ENCODE measurements around the gene DRC7.
"Not testable (repeated sequence)": the region's sequence is repeated elsewhere in the genome, so short reads cannot be mapped to it uniquely, and the experiment has no call there.

Gene DRC7

DNA sequence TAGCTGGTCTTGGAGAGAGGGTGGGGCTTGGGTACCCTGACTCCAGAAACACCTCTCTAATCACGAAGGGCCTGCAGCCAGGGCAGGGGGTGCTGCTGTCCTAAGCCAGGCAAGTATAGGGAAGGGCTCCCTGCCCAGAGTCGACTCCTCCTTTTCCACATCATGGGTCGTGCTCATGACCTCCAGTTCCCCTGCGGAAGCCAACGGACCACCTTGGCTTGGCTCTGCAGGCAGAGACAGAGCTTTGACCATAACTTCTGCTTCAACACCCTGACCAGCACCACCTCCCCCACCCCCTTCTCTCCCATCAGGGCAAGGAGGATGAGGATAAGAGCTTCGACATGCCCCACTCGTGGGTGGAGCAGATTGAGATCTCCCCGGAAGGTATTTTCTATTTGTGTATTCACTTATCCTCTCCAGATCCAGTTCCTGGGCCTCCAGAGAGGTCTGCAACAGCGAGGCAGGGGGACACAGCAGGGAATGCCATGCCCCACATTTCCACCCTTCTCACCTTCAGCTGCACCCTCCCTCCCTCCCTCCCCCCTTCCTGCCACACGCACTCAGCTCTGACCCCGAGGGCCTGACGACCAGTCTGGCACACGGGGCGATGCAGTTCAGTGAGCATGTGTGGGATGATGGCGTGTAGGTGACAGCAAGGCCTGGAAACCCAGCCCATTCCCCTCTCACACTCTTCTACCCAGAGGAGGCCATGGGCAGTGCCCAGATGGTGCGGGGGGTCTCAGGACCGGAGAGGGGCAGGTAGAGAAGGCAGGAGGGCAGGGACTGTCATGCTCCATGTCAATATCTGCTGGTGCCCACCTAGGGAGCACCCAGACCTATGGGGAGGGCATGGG lies 27.0 kb downstream of the DRC7 start:
- DNase-seq, result no peak

DNA sequence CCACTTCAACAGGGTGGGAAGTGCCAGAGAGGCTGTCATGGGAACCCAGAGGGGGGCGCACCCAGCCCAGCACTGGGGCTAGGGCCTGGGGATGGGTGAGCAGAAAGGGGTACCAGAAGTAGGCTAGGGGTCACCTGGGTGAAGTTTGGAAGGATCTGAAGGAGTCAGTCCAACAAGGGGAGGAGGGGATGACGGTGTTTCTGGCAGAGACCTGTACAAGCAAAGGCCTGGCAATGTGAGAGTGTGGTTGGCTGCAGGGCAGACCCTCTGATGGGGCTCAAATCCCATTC lies 27.5 kb downstream of the DRC7 start:
- DNase-seq, result no peak

DNA sequence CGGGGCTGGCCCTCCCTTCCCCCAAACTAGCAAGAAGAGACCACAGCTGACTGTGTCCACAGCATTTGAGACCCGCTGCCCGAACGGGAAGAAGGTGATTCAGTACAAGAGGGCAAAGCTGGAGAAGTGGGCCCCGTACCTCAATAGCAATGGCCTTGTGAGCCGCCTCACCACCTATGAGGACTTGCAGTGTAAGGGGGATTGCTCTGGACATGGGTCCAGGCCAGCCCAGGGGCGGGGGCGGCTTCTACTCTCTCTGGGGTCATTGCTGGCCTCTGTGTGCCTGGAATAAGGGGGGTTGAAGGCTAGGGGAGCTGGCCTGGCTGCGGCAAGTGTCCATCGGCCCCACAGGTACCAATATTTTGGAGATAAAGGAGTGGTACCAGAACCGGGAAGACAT lies 28.0 kb downstream of the DRC7 start:
- DNase-seq, result no peak

DNA sequence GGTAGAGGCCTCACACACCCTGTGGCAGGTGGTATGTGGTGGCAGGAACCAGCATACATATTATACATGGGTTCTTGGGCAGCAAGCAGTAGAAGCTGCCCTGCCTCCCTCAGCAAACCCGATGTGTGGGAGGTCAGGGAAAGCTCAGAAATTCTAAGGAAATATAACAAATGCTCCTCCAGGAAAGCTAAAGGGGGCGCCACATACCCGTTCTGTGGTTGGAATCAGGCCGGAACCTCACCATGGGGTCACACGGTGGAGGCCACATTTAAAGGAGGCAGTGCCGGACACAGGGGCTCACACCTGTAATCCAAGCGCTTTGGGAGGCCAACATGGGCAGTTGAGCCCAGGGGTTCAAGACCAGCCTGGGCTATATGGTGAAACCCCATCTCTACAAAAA lies 28.6 kb downstream of the DRC7 start:
- no peak for DNase-seq

DNA sequence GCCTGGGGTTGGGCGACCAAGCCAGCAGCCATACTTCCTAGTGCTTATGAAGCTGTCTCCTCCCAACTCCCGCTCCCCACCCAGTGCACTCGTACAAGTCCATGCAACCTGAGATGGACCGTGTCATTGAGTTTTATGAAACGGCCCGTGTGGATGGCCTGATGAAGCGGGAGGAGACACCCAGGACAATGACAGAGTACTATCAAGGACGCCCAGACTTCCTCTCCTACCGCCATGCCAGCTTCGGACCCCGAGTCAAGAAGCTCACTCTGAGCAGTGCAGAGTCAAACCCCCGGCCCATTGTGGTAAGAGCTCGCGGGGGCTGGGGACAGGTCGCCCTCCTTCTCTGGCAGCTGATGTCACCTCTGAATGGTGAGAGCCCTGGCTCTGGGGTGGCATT lies 29.9 kb downstream of the DRC7 start:
- no peak for DNase-seq

DNA sequence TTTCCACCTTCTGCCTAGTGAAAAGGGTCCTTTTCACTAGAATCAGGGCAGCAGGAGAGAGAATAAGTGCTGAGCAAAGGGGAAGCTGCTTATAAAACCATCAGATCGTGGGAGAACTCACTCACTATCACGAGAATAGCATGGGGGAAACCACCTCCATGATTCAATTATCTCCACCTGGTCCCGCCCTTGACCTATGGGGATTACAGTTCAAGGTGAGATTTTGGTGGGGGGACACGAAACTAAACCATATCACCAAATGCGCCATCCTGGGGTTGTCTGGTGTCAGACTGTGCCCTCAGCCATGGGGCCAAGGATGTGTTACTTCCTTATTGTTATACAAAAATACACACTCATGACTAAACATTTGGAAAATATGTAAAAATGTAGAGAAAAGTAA lies 30.5 kb downstream of the DRC7 start:
- no peak for DNase-seq

DNA sequence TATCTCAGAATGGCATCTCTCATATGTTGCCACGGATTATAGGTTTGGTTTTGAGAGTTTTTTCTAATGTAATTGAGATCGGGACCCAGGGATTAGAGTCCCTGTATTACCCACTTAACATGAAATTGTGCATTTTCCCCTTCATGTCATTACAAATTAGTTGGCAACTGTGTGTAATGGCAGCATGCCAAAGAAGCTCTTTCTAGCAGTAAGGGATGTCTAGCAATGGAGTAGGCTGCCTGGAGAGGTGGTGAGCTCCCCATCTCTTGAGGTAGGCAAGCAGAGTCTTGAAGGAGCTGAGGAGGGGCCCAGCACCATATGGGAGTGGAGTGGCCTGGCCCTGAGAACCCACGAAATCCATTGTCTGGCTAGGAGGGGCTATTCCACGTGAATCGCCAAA lies 30.9 kb downstream of the DRC7 start:
- no peak for DNase-seq

DNA sequence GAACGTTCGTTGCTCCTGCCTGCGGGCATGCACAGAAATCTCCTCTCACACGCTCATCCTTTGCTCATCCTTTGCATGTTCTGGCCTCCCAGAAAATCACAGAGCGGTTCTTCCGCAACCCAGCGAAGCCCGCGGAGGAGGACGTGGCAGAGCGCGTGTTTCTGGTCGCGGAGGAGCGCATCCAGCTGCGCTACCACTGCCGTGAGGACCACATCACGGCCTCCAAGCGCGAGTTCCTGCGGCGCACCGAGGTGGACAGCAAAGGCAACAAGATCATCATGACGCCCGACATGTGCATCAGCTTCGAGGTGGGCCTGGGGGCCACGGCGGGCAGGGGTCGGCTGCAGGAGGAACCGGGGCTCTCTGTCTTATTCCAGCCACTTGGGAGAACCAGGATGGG lies 31.4 kb downstream of the DRC7 start:
- DNase-seq, result no peak

DNA sequence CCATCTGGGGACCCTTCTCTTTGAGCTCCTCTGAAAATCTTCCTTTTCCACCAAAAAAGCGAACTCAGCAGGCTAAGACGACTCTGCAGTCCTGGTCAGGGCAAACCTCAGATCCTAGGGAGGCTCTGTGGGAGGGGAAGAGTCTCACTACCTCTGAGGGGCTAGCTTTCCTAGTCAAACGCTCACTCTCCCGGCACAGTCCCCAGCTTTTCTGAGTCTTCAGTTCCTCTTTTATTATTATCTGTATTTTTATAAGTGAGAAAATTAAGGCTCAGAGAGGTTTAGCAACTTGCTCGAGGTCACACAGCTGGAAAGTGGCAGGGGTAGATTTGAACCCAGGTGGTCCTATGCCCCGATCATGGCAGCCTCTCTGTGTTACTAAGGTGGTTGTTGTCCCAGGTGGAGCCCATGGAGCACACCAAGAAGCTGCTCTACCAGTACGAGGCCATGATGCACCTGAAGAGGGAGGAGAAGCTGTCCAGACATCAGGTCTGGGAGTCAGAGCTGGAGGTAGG lies 31.9 kb downstream of the DRC7 start:
- DNase-seq, result no peak

DNA sequence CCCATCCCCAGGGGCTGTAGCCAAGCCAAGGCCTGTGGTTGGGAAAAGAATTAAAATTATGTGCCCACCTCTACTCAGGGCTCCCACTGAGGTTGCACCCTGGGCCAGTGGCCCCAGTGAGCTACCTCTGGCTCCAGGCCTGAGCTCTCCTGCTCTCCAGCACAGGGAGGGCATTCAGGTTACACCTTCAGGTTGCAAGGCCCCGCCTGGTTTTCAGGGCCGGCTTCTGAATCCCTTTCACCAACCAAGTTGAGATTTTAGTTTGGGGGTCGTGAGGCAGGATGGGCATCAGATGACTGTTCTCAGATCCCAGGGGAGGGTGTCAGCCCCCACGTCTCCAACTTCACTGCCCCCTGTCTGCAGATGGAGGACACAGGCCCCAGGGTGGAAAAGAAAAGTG lies 33.0 kb downstream of the DRC7 start:
- no peak for DNase-seq

DNA sequence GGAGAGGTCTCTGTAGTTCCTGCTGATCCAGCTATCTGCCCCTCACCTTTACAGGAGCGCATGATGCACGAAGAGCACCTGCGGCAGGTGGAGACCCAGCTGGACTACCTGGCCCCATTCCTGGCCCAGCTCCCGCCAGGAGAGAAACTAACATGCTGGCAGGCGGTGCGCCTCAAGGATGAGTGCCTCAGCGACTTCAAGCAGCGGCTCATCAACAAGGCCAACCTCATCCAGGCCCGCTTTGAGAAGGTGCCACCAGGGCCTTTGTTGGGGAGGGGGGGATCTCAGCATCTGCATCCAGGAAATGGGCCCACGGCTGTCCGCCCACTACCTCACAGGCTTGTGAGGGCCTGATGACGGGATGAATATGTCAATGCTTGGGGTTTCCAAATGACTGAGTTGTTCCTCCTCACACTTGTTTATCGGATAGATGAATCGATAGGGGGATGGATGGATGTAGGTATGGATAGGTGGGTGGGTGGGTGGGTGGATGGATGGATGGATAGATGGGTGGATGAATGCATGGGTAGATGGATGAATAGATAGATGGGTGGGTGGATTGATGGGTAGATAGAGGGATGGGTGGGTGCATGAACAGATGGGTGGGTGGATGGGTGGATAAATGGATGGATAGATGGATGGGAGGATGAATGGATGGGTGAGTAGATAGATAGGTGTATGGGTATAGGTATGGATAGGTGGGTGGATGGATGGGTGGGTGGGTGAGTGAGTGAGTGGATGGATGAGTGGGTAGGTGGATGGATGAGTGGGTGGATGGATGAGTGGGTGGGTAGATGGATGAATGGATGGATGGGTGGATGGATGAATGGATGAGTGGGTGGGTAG lies 34.0 kb downstream of the DRC7 start:
- no peak for DNase-seq

DNA sequence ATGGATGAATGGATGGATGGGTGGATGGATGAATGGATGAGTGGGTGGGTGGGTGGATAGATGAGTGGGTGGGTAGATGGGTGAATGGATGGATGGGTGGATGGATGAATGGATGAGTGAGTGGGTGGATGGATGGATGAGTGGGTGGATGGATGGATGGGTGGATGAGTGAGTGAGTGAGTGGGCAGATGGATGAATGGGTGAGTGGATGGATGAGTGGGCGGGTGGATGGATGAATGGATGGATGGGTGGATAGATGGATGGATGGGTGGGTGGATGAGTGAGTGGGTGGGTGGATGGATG lies 34.5 kb downstream of the DRC7 start:
- DNase-seq, result no peak

DNA sequence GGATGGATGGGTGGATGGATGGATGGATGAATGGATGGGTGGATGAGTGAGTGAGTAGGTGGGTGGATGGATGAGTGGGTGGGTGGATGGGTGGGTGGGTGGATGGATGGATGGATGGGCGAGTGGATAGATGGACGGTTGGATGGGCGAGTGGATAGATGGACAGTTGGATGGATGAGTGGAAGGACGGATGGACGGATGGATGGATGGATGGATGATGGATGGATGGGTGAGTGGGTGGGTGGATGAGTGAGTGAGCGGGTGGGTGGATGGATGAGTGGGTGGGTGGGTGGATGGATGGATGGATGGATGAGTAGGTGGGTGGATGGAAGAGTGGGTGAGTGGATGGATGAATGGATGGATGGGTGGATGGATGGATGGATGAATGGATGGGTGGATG lies 35.2 kb downstream of the DRC7 start:
- not testable (repeated sequence) for DNase-seq

DNA sequence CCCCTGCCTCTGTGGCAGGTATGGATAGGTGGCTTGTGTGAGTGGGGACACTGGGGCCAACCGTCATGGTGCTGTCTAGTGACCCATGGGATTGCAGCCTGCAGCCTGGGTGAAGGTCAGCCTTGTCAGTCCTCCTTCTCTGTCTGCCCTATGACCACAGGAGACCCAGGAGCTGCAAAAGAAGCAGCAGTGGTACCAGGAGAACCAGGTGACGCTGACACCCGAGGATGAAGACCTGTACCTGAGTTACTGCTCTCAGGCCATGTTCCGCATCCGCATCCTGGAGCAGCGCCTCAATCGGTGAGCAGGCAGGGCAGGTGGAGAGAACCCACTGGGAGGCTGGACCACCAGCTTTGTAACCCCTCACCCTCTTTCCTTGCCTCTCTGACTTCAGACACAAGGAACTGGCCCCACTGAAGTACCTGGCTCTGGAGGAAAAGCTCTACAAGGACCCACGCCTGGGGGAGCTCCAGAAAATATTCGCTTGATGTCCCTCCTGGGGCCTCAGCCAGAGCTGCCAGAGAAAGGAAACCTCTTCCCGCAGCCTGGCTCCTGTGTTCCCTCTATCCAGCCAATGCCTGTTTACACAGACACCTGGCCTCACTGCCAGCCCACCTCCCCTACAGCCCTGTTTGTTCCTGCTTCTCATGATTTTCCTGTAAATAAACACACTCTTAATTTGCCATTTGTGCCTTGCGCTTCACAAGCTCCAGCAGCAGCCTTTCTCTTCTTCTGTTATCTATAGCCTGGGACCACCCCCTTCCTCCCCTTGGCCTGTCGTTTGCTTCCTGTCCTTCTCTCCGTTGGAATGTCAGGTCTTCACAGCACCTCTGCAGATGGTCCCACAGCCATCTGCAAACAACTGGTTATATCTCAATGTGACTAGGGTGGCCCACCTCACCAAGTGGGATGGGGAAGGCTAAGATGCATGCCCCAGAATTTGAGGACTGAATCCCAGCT lies 36.4 kb downstream of the DRC7 start:
- no peak for DNase-seq

DNA sequence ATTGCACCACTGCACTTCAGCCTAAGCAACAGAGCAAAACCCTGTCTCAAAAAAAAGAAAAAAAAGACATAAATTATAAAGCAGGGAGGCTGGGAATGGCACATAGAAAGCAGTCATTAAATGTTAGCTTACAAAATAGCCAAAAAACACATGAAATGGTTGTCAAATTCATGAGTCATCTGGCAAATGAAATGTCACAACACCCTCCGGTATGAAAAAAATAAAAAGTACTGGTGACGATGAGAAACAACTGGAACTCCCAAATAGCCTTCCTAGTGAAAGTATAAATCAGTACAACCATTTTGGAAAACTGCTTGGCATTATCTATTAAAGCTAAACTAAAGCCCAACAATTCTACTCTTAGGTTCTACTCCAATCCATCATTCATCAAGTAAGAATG lies 37.4 kb downstream of the DRC7 start:
- DNase-seq, result no peak

DNA sequence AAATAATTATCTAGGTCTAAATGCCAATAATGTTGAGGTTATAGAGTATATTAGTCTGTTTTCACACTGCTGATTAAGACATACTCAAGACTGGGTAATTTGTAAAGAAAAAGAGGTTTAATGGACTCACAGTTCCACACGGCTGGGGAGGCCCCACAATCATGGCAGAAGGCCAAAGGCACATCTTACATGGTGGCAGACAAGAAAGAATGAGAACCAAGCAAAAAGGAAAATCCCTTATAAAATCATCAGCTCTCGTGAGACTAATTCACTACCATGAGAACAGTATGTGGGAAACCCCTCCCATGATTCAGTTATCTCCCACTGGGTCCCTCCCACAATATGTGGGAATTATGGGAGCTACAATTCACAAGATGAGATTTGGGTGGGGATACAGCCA lies 38.1 kb downstream of the DRC7 start:
- DNase-seq, result no peak

DNA sequence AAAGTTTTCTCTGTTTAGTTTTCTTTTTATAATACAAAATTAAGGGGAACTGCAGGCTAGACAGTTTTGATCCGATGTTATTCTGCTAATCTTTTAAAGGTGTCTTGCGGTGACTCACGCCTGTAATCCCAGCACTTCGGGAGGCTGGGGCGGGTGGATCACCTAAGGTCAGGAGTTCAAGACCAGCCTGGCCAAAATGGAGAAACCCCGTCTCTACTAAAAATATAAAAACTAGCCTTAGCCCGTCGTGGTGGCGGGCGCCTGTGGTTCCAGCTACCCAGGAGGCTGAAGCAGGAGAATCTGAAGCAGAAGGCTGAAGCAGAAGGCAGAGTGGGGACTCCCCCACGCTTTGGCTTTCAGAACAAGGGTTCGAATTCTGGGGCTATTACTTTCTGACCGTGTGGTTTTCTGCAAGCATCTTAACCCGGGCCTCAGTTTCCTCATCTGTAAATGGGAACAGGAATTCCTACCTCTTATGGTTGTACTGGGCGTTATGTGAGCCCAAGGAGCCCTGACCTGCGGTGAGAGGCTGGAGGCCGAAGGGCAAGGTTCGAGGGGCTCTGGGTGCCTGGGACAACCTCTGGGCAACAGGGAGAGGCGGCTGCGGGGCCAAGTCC lies 39.8 kb downstream of the DRC7 start:
- no peak for DNase-seq

DNA sequence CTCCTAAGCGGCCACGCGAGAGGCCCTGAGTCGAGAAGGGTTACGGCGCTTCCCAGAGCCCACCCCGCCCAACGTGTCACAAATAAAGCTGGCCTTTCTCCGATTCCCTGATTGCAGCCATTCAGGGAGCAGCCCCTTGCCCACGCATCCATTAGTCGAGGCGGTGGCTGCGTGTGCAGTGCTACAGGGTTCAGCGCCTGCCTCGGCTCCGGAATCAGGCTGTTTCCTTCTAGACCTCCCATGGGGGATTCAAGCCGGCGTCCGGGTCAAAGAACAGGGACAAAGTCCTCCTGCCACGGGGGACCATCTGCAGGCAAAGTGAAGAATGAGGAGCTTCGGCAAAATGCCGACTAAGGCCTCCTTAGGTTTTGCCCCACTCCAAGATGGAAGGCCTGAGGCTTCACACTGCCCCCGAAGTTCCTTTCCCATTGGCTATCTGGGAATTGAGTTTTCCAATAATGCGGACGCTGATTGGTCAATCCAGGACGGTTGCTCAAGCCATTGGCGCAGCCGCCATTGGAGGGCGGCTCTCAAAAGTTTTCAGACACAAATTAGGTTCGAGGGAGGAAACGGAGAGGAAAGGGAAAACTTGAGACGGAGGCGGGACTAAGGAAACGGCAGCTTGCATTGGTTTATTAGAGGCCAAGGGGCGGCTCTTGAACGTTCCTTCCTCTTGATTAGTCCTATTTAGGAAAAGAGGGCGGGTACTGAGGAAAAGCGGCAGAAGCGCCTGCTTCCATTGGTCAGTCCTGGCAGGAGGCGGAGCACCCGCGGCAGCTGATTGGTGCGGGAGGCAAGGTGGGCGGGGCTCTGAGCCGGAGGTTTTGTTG lies 40.5 kb downstream of the DRC7 start:
- DNase-seq, result peak; percentile 100

DNA sequence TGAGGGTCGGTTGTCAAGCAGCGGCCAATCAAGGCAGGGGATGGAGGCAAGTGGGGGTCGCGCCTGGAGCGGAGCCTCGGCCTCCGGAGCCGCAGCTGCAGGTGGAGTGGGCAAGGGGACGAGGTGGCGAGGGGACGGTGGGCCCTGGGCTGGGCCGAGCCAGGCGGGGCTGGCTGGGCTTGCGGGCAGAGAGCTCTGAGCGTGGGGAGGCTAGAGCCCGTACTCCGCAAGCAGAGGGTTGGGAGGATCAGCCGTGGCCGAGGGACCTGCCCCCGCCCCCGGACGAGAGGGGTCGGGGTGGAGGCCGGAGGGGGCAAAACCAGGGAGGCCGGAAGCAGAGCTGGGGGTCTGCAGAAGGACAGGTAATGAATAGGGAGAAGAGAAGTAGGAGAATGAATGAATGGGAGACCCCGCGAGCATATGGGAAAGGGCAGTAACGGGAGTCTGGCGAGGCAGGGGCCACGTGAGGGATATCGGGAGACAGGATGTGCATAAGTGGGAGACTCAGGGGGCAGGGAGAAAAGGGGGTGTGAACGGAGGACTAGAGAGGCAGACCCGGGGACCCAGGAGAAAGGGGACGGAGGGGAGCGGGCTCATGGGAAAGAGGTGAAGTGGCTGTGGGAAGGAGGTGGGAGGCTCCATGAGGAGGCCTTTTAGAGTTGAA lies 41.3 kb downstream of the DRC7 start, which contains the start of gene KATNB1:
KATNB1 (plus strand) TSS at position 16 of the 664 bp plus-strand sequence. CDS start 1,474 bp downstream, outside the sequence.
- no peak for DNase-seq

DNA sequence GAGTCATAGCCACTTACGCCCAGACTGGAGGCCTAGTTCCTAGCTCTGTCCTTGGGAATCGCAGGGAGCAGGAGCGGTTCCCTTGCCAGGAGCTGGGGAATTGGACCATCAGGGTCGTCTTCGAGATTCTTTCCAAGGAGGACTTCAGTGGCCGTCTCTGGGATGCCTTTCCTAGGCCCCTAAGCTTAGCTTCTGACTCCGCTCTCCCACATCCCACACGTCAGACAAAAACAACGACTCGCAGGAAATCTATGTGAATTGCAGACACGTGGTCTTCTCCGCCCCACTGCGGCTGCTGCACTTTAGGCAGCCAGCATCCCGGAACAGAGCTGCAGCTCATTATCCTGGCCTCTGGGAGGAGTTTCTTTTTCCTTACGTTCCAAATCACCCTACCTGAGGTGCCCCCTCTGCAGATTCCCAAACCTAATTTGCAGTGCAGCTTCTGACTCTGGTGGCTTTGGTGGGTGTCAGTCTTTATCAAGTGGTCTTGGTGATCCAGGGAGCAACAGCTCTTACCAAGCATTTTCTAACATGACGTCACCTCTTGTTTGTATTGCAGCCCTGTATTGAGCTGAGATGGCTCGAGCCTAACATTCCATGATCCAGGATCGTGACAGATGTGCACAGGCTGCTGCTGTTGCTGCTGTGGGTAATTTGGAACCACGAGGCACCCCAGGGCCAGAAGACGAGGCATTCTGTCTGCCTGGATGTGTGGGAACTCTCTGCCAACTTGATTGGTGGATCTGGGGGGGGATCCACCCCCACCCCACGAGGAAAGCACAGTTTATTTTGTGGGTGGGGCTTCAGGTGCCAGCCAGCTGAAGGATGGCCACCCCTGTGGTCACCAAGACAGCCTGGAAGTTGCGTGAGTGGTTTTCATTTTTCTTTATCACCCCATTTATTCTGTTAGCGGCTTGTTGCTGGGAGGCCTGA lies 42.1 kb downstream of the DRC7 start:
- DNase-seq, result peak; percentile 40
